Prostate gland (tissue), 2 donors: ENCODE data around the gene PTPRE. TPM values are rescaled to one million over a fixed set of nuclear protein-coding genes. Genes with fewer than 3 reads are reported as not detected.

Source experiments
- DNase-seq: peaks from one replicate; pipeline ENCODE4 v3.0.0-alpha.2; 2019; ENCODE audit warnings: low spot score
- H3K27ac ChIP-seq, 2 donors: fragments of 200-600 bp; sonication (generic); 2 replicates each; pipeline ENCODE4 v1.5.1; 2017 to 2019
- H3K27me3 ChIP-seq: fragments of 200-600 bp; sonication (generic); replicated peaks from 2 replicates; pipeline ENCODE4 v1.5.1; 2019; ENCODE audit not compliant: insufficient read depth
- H3K36me3 ChIP-seq, 2 donors: fragments of 200-600 bp; sonication (generic); 1 replicate in 1 of 2; 2 replicates in 1 of 2; pipeline versions ENCODE4 v1.5.1 to v1.8.1; 2017 to 2019
- H3K4me1 ChIP-seq: fragments of 200-600 bp; sonication (generic); replicated peaks from 2 replicates; pipeline ENCODE4 v1.5.1; 2019
- H3K4me3 ChIP-seq, 2 donors: fragments of 200-600 bp; sonication (generic); 2 replicates each; pipeline ENCODE4 v1.5.1; 2017 to 2019
- H3K9me3 ChIP-seq: fragments of 200-600 bp; sonication (generic); 2 replicates; pipeline ENCODE4 v1.5.1; 2017
- POLR2A ChIP-seq: fragments of 450-650 bp; IDR thresholded peaks from one replicate; pipeline ENCODE4 v1.6.1; 2016; ENCODE audit warnings: antibody characterized with exemption, mild to moderate bottlenecking
- POLR2AphosphoS5 ChIP-seq: sonication (generic); formaldehyde crosslinking; IDR thresholded peaks from one replicate; pipeline ENCODE4 v1.6.1; 2017; ENCODE audit warnings: antibody characterized with exemption
- WGBS: methylation state at CpG from one replicate; pipeline ENCODE4 v1.1.5; 2018; 5-methylcytosine and 5-hydroxymethylcytosine counted together
- intact Hi-C: fragments of 100-400 bp; cut with DNase I; formaldehyde crosslinking; loops from one replicate; pipeline ENCODE4 v1.14.2; 2022
- total RNA-seq, 2 donors: library from RNA; depleted of rRNA; stranded (reverse); fragments of >200 nt; gene quantifications; one replicate each; pipeline ENCODE4 v1.1.0, GENCODE V29; 2016
- TF ChIP-seq, protein P1 (sequence below), 4 experiments: fragments of 200-600 bp in 2 of 4; fragments of 450-650 bp in 2 of 4; sonication (generic) in 2 of 4; IDR thresholded peaks; 1 replicate in 3 of 4; 2 replicates in 1 of 4; pipeline ENCODE4 v1.5.1; 2016 to 2019; ENCODE audit warnings: antibody characterized with exemption in 4 of 4, mild to moderate bottlenecking in 2 of 4, moderate library complexity in 2 of 4

PTPRE gene
- total RNA-seq, 2 donors from 2014 or later: 4.5 to 14.3 TPM

DNA sequence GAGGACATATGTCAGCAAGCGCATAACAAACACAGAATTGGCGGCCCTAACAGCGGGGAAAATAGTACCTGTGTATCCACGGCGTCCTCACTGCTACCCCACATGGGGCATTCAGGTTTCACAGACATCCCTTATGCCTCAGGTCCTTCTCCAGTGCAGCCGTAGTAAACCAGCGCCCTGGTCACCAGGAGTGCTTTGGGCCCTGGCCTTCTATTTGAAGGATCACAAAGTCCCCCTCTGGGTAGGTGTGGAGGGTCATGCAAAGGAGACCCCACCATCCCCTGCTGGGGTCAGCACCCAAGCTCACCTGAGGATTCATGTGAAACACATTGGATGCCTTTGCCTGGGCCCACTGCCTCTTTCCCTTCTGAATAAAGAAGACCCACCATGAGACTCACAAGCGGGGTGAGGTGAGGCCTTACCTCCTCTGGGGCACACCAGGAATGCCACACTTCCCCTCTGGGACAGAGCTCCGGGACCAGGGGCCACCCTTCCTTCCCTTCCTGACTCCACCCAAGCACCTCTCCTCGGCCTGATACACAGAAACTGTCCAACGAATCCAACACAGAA lies 32.9 kb upstream of the PTPRE start:
- intact Hi-C loops: no loop called here
- no peaks in the 10 kb centered on the region for H3K4me1 ChIP-seq
- no peak for DNase-seq
- no peak for TF ChIP-seq POLR2AphosphoS5
- TF ChIP-seq, protein P1, sequence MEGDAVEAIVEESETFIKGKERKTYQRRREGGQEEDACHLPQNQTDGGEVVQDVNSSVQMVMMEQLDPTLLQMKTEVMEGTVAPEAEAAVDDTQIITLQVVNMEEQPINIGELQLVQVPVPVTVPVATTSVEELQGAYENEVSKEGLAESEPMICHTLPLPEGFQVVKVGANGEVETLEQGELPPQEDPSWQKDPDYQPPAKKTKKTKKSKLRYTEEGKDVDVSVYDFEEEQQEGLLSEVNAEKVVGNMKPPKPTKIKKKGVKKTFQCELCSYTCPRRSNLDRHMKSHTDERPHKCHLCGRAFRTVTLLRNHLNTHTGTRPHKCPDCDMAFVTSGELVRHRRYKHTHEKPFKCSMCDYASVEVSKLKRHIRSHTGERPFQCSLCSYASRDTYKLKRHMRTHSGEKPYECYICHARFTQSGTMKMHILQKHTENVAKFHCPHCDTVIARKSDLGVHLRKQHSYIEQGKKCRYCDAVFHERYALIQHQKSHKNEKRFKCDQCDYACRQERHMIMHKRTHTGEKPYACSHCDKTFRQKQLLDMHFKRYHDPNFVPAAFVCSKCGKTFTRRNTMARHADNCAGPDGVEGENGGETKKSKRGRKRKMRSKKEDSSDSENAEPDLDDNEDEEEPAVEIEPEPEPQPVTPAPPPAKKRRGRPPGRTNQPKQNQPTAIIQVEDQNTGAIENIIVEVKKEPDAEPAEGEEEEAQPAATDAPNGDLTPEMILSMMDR (IDR thresholded peaks at IDR 0.05): no peak
- TF ChIP-seq POLR2A: no peak
- no peaks in the 10 kb centered on the region for H3K9me3 ChIP-seq
- H3K4me3 ChIP-seq: no peak overlapping the region
- H3K27ac ChIP-seq: no peak overlapping the region
- H3K27me3 ChIP-seq: no peaks in the 10 kb centered on the region
- 91% methylated on average over 11 of the region's 11 CpGs for WGBS
- H3K36me3 ChIP-seq: no peaks in the 10 kb centered on the region

DNA sequence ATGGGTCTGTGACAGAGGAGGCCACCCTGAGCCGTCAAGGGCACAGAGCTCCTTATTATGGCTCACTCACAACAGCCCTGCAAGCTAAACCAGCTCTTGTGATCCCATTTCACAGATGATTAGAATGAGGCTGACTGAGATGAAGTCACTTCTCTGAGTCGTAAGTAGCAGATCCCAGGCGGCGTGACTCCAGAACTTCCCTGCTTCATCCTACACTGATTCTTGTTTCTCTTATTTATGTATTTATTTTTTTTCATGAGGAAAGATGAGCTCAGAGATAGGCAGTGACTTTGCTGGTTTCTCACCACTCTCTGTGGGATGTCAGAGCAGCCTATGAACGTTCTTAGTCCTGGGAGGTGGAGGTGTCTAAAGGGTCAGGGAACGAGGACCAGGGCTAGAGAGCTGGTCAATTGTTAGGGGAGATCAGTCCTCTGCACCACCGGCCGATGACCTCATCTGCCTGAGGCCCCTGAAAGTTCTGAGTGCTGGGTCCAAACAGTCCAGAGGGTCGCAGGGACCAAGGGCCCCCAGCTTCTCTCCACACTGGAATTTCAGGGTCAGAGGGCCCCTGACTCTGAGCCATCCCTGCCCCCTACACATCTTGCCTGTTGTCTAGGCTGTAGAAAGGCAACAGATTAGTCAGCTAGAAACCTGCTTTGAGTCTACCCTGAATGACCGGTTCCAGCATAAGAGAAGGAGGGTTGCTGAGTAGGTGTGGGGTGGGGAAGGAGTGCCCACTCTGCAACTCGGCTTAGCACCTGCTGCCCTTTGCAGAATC lies 32.0 kb upstream of the PTPRE start:
- no peak for TF ChIP-seq POLR2A
- no peak for TF ChIP-seq POLR2AphosphoS5
- TF ChIP-seq, protein P1 (IDR thresholded peaks at IDR 0.05): no peak
- Histone ChIP-seq H3K36me3 (no peaks in the 10 kb centered on the region), H3K9me3 (no peaks in the 10 kb centered on the region), H3K27me3 (no peaks in the 10 kb centered on the region), H3K27ac (no peak overlapping the region), H3K4me3 (no peak overlapping the region), H3K4me1 (no peaks in the 10 kb centered on the region)
- intact Hi-C loops: no loop called here
- no peak for DNase-seq
- 82% methylated on average over 11 of the region's 11 CpGs for WGBS

DNA sequence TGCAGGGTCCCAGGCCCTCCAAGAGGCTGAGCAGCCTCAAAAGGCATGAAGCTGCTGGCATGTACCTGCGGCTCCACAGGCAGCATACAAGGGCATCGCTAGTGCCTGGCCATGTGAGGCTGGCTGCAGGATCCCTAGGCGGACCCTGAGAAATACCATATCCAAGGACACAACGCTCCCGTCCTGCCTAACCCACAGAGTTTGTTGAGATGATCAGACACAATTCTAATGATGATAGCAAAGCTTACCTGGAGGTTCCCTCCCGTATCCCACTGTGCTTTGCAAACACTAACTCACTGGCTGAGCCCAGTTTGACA lies 31.5 kb upstream of the PTPRE start:
- TF ChIP-seq, protein P1 (IDR thresholded peaks at IDR 0.05): no peak
- TF ChIP-seq POLR2AphosphoS5: no peak
- TF ChIP-seq POLR2A: no peak
- DNase-seq: no peak
- 95% methylated on average over 6 of the region's 6 CpGs for WGBS
- no peaks in the 10 kb centered on the region for H3K27me3 ChIP-seq
- H3K4me1 ChIP-seq: no peaks in the 10 kb centered on the region
- H3K36me3 ChIP-seq: no peaks in the 10 kb centered on the region
- H3K4me3 ChIP-seq: no peak overlapping the region
- no peaks in the 10 kb centered on the region for H3K9me3 ChIP-seq
- intact Hi-C loops: no loop called here
- H3K27ac ChIP-seq: no peak overlapping the region

DNA sequence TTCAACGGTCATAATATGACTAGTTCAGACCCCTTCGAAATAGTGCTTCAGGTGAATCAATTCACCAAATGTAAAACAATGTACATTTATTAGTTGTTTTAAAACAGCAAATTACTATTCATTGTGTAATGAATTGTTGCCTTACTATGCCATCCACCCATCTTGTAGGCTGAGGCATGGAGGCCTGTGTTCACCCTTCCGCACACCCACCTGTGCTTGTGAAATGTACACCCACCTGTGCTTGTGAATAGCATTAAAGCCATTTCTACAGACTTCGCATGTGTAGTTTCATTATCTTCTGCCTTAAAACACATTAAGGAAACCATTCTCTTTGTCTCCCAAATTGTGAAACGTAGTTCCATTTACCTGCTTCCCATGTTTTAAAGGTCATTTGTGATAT lies 31.0 kb upstream of the PTPRE start:
- intact Hi-C loops: no loop called here
- Histone ChIP-seq H3K27me3 (no peaks in the 10 kb centered on the region), H3K36me3 (no peaks in the 10 kb centered on the region), H3K9me3 (no peaks in the 10 kb centered on the region), H3K27ac (no peak overlapping the region), H3K4me3 (no peak overlapping the region), H3K4me1 (no peaks in the 10 kb centered on the region)
- TF ChIP-seq POLR2A (no peak), POLR2AphosphoS5 (no peak)
- TF ChIP-seq, protein P1 (IDR thresholded peaks at IDR 0.05): no peak
- DNase-seq: no peak
- 93% methylated on average over 5 of the region's 5 CpGs for WGBS

DNA sequence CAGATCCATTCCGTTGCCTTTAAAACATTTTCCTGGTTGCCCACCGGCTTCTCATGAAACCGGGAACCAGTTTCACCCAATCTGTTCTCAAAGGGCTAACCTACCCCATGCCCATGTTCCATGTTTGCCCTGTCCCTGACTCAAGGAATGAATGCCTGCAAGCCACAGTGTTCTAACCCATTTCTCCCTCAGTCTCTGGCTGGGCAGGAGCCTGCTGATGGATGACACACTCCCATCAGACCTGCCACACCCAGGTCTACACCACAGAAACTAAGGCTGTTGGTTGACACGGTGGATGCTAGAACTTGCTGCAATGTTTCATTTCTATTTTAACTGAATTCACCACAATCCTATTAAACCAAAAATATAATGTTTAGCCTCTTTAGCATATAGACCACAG lies 29.8 kb upstream of the PTPRE start:
- no peak for DNase-seq
- Histone ChIP-seq H3K36me3 (no peaks in the 10 kb centered on the region), H3K27me3 (no peaks in the 10 kb centered on the region), H3K4me1 (no peaks in the 10 kb centered on the region), H3K4me3 (no peak overlapping the region), H3K27ac (no peak overlapping the region), H3K9me3 (no peaks in the 10 kb centered on the region)
- TF ChIP-seq, protein P1 (IDR thresholded peaks at IDR 0.05): no peak
- TF ChIP-seq POLR2A: no peak
- no peak for TF ChIP-seq POLR2AphosphoS5
- WGBS: 88% methylated on average over 4 of the region's 4 CpGs
- intact Hi-C loops: no loop called here
